OCI-LY3 (cell line): Measurements from ENCODE around the gene OR4K14.

Source experiments
- H2AFZ ChIP-seq: fragments of 200-600, 300-600 bp; shearing (Covaris generic); 2 replicates; pipeline ENCODE4 v1.6.0; 2014; ENCODE audit warnings: antibody characterized with exemption, low read depth, low read length
- H3K27ac ChIP-seq: fragments of 200-600, 300-600 bp; sonication (generic); 2 replicates; pipeline ENCODE4 v1.5.1; 2014; ENCODE audit warnings: mild to moderate bottlenecking, low read length, moderate library complexity, mixed read lengths
- H3K27me3 ChIP-seq: fragments of 200-600, 300-600 bp; sonication (generic); 2 replicates; pipeline ENCODE4 v1.6.1; 2014; ENCODE audit warnings: low read depth, low read length, mixed read lengths
- H3K36me3 ChIP-seq: fragments of 200-600, 300-600 bp; sonication (generic); replicated peaks from 2 replicates; pipeline ENCODE3; 2014; ENCODE audit warnings: low read depth, low read length, mixed read lengths
- H3K4me1 ChIP-seq: fragments of 300-600, 200-600 bp; sonication (generic); 2 replicates; pipeline ENCODE4 v1.6.1; 2014; ENCODE audit warnings: low read length, mixed read lengths
- H3K4me2 ChIP-seq: fragments of 200-600, 300-600 bp; sonication (generic); 2 replicates; pipeline ENCODE4 v1.6.1; 2014; ENCODE audit warnings: low read length, mixed read lengths
- H3K4me3 ChIP-seq: fragments of 300-600, 200-600 bp; sonication (generic); 2 replicates; pipeline ENCODE4 v1.5.1; 2014; ENCODE audit warnings: antibody characterized with exemption, mild to moderate bottlenecking, low read length, moderate library complexity
- H3K79me2 ChIP-seq: fragments of 300-600, 200-600 bp; shearing (Covaris generic); 2 replicates; pipeline ENCODE4 v1.6.1; 2014; ENCODE audit warnings: mild to moderate bottlenecking, low read length, mixed read lengths
- H3K9ac ChIP-seq: fragments of 300-600, 200-600 bp; shearing (Covaris generic); 2 replicates; pipeline ENCODE4 v1.6.0; 2014; ENCODE audit warnings: mild to moderate bottlenecking, low read length, moderate library complexity
- H3K9me3 ChIP-seq: fragments of 200-600, 300-600 bp; shearing (Covaris generic); 2 replicates; pipeline ENCODE4 v1.6.1; 2014; ENCODE audit warnings: low read length, mixed read lengths; ENCODE audit not compliant: insufficient read depth
- H4K20me1 ChIP-seq: fragments of 200-600, 300-600 bp; sonication (generic); 2 replicates; pipeline ENCODE4 v1.6.1; 2016; ENCODE audit warnings: low read length, mixed read lengths; ENCODE audit not compliant: insufficient read depth
- CTCF ChIP-seq: fragments of 200-600, 300-600 bp; sonication (generic); IDR thresholded peaks from 2 replicates; pipeline ENCODE4 v1.5.1; 2014; ENCODE audit warnings: antibody characterized with exemption, low read length, low read depth
- EZH2phosphoT487 ChIP-seq: fragments of 200-600 bp; shearing (Covaris generic); IDR thresholded peaks from 2 replicates; pipeline ENCODE4 v1.6.1; 2018; ENCODE audit warnings: antibody characterized with exemption, mixed run types, low read depth

OR4K14 gene

GRCh38 chr14:20002319-20002718 is 16.8 kb downstream of the OR4K14 start:
- TF ChIP-seq CTCF: no peak
- no peak for TF ChIP-seq EZH2phosphoT487
- H3K27me3 ChIP-seq: no peaks in the 10 kb centered on the region
- no peak overlapping the region for H3K9ac ChIP-seq
- no peaks in the 10 kb centered on the region for H3K36me3 ChIP-seq
- no peaks in the 10 kb centered on the region for H3K79me2 ChIP-seq
- H3K9me3 ChIP-seq: no peaks in the 10 kb centered on the region
- H3K27ac ChIP-seq: no peak overlapping the region
- no peak overlapping the region for H2AFZ ChIP-seq
- H4K20me1 ChIP-seq: no peaks in the 10 kb centered on the region
- H3K4me2 ChIP-seq: no peak overlapping the region
- H3K4me1 ChIP-seq: no peaks in the 10 kb centered on the region
- no peak overlapping the region for H3K4me3 ChIP-seq

GRCh38 chr14:20001863-20002262 is 17.2 kb downstream of the OR4K14 start, which contains the start of gene OR4Q2:
TSS of gene OR4Q2 (plus strand) at chr14:20002163.
- Histone ChIP-seq H2AFZ (no peak within 1 kb of the TSS), H3K36me3 (no peaks in the 10 kb centered on the region), H4K20me1 (no peaks in the 10 kb centered on the region)

GRCh38 chr14:19993438-19993837 is 25.7 kb downstream of the OR4K14 start:
- no peaks in the 10 kb centered on the region for H3K79me2 ChIP-seq
- H3K9ac ChIP-seq: no peak overlapping the region
- no peak overlapping the region for H3K27ac ChIP-seq
- no peaks in the 10 kb centered on the region for H3K9me3 ChIP-seq
- no peaks in the 10 kb centered on the region for H3K36me3 ChIP-seq
- H3K4me2 ChIP-seq: no peak overlapping the region
- no peak overlapping the region for H3K4me3 ChIP-seq
- H3K4me1 ChIP-seq: no peaks in the 10 kb centered on the region
- H3K27me3 ChIP-seq: no peaks in the 10 kb centered on the region
- TF ChIP-seq CTCF (no peak), EZH2phosphoT487 (no peak)
- H4K20me1 ChIP-seq: no peaks in the 10 kb centered on the region
- no peak overlapping the region for H2AFZ ChIP-seq

More at GRCh38 chr14:20001863-20002262, 17.2 kb downstream of the OR4K14 start, which contains the start of gene OR4Q2:
- no peak within 1 kb of the TSS for H3K4me3 ChIP-seq
- no peak within 1 kb of the TSS for H3K9ac ChIP-seq
- no peak within 1 kb of the TSS for H3K27ac ChIP-seq
- no peaks in the 10 kb centered on the region for H3K27me3 ChIP-seq
- H3K4me1 ChIP-seq: no peaks in the 10 kb centered on the region
- H3K9me3 ChIP-seq: no peaks in the 10 kb centered on the region
- no peaks in the 10 kb centered on the region for H3K79me2 ChIP-seq
- no peak for TF ChIP-seq CTCF
- TF ChIP-seq EZH2phosphoT487: no peak
- no peak within 1 kb of the TSS for H3K4me2 ChIP-seq

GRCh38 chr14:19975291-19975690 is 43.8 kb downstream of the OR4K14 start, which contains the start of gene OR4K15:
TSS of gene OR4K15 (plus strand) at chr14:19975591. CDS start at chr14:19975591, 0 bp downstream.
- Histone ChIP-seq H2AFZ (no peak within 1 kb of the TSS), H4K20me1 (no peaks in the 10 kb centered on the region), H3K27me3 (no peaks in the 10 kb centered on the region), H3K4me1 (no peaks in the 10 kb centered on the region), H3K9ac (no peak within 1 kb of the TSS), H3K4me3 (no peak within 1 kb of the TSS), H3K79me2 (no peaks in the 10 kb centered on the region), H3K27ac (no peak within 1 kb of the TSS), H3K9me3 (no peaks in the 10 kb centered on the region), H3K36me3 (no peaks in the 10 kb centered on the region), H3K4me2 (no peak within 1 kb of the TSS)
- TF ChIP-seq EZH2phosphoT487 (no peak), CTCF (no peak)
